Liver (tissue), 9 donors: Measurements from ENCODE around the gene ZNF70. TPM values are rescaled to one million over a fixed set of nuclear protein-coding genes. Genes with fewer than 3 reads are reported as not detected.
A peak's percentile ranks its signal among the peaks of the same experiment; 100 is the strongest.

ENCODE experiments used
- DNase-seq: peaks from one replicate; pipeline ENCODE4 v3.0.0-alpha.2; 2017; ENCODE audit warnings: low spot score
- H3K27ac ChIP-seq, 2 donors: one replicate each; pipeline ENCODE4 v1.7.0; 2013; ENCODE audit warnings: inconsistent platforms in 2 of 2, low read length in 2 of 2, control low read depth in 1 of 2, low read depth in 1 of 2, mild to moderate bottlenecking in 1 of 2
- H3K27me3 ChIP-seq, 4 donors: one replicate each; pipeline versions ENCODE4 v1.6.1 to v1.7.0; 2013; ENCODE audit warnings: low read length in 3 of 4, inconsistent platforms in 1 of 4, mild to moderate bottlenecking in 1 of 4, moderate library complexity in 1 of 4; ENCODE audit not compliant: control insufficient read depth in 4 of 4, insufficient read depth in 4 of 4
- H3K36me3 ChIP-seq, 4 donors: one replicate each; pipeline versions ENCODE4 v1.6.1 to v1.7.0; 2013; ENCODE audit warnings: low read length in 3 of 4, mild to moderate bottlenecking in 3 of 4, low read depth in 1 of 4, moderate library complexity in 1 of 4; ENCODE audit not compliant: control insufficient read depth in 4 of 4, insufficient read depth in 3 of 4
- H3K4me1 ChIP-seq, 4 donors: one replicate each; pipeline versions ENCODE4 v1.6.1 to v1.7.0; 2013; ENCODE audit warnings: low read length in 3 of 4, mild to moderate bottlenecking in 3 of 4, moderate library complexity in 1 of 4; ENCODE audit not compliant: control insufficient read depth in 4 of 4, insufficient read depth in 4 of 4
- H3K4me3 ChIP-seq, 3 donors: one replicate each; pipeline versions ENCODE4 v1.6.1 to v1.7.0; 2013; ENCODE audit warnings: low read length in 3 of 3, control low read depth in 1 of 3, low read depth in 1 of 3, mild to moderate bottlenecking in 1 of 3
- H3K9ac ChIP-seq, 2 donors: one replicate each; pipeline ENCODE4 v1.7.0; 2013; ENCODE audit warnings: low read length in 2 of 2, mild to moderate bottlenecking in 2 of 2, moderate library complexity in 2 of 2, control low read depth in 1 of 2, low read depth in 1 of 2
- H3K9me3 ChIP-seq, 4 donors: one replicate each; pipeline versions ENCODE4 v1.6.1 to v1.7.0; 2013; ENCODE audit warnings: low read length in 3 of 4; ENCODE audit not compliant: control insufficient read depth in 4 of 4
- ATF3 ChIP-seq: IDR thresholded peaks from 2 replicates; pipeline ENCODE4 v1.6.1; 2016; ENCODE audit warnings: antibody characterized with exemption
- CTCF ChIP-seq: fragments of 150-350 bp; IDR thresholded peaks from 2 replicates; pipeline ENCODE4 v1.5.1; 2017; ENCODE audit warnings: improper control_type of control experiment, low read depth, low read length; ENCODE audit not compliant: missing input control
- EGR1 ChIP-seq, 2 donors: IDR thresholded peaks; 2 replicates each; pipeline ENCODE4 v1.6.1; 2016 to 2018; ENCODE audit warnings: antibody characterized with exemption in 2 of 2, low read depth in 2 of 2
- FOXA1 ChIP-seq: IDR thresholded peaks from 2 replicates; pipeline ENCODE4 v1.6.1; 2016; ENCODE audit warnings: antibody characterized with exemption
- FOXA2 ChIP-seq: IDR thresholded peaks from 2 replicates; pipeline ENCODE4 v1.6.1; 2016; ENCODE audit warnings: antibody characterized with exemption
- GABPA ChIP-seq, 2 donors: IDR thresholded peaks in 1 of 2; conservative IDR thresholded peaks in 1 of 2; 2 replicates each; pipeline ENCODE4 v1.6.1; 2016; ENCODE audit warnings: antibody characterized with exemption in 2 of 2, mild to moderate bottlenecking in 1 of 2, moderate library complexity in 1 of 2
- HNF4A ChIP-seq, 2 donors: conservative IDR thresholded peaks; 2 replicates each; pipeline ENCODE4 v1.6.1; 2016; ENCODE audit warnings: antibody characterized with exemption in 2 of 2, mild to moderate bottlenecking in 2 of 2
- HNF4G ChIP-seq: IDR thresholded peaks from 2 replicates; pipeline ENCODE4 v1.6.1; 2016; ENCODE audit warnings: antibody characterized with exemption
- JUND ChIP-seq, 2 donors: IDR thresholded peaks; 2 replicates each; pipeline ENCODE4 v1.6.1; 2016; ENCODE audit warnings: antibody characterized with exemption in 2 of 2
- MAX ChIP-seq: IDR thresholded peaks from 2 replicates; pipeline ENCODE4 v1.6.1; 2016; ENCODE audit warnings: antibody characterized with exemption
- NR2F2 ChIP-seq: IDR thresholded peaks from 2 replicates; pipeline ENCODE4 v1.6.1; 2016; ENCODE audit warnings: antibody characterized with exemption
- RAD21 ChIP-seq, 2 donors: IDR thresholded peaks; 2 replicates each; pipeline ENCODE4 v1.6.1; 2016; ENCODE audit warnings: antibody characterized with exemption in 2 of 2, mild to moderate bottlenecking in 2 of 2
- REST ChIP-seq: IDR thresholded peaks from 2 replicates; pipeline ENCODE4 v1.6.1; 2016; ENCODE audit warnings: antibody characterized with exemption, mild to moderate bottlenecking
- RXRA ChIP-seq, 2 donors: IDR thresholded peaks; 2 replicates each; pipeline ENCODE4 v1.6.1; 2017 to 2018; ENCODE audit warnings: antibody characterized with exemption in 2 of 2, mild to moderate bottlenecking in 1 of 2
- SP1 ChIP-seq: IDR thresholded peaks from 2 replicates; pipeline ENCODE4 v1.6.1; 2018; ENCODE audit warnings: antibody characterized with exemption, mild to moderate bottlenecking
- TAF1 ChIP-seq: conservative IDR thresholded peaks from 2 replicates; pipeline ENCODE4 v1.6.1; 2016; ENCODE audit warnings: antibody characterized with exemption, mild to moderate bottlenecking
- YY1 ChIP-seq: IDR thresholded peaks from 2 replicates; pipeline ENCODE4 v1.6.1; 2016; ENCODE audit warnings: antibody characterized with exemption, mild to moderate bottlenecking
- ZBTB33 ChIP-seq: IDR thresholded peaks from 2 replicates; pipeline ENCODE4 v1.6.1; 2016; ENCODE audit warnings: antibody characterized with exemption
- WGBS: extraction: QIAGEN DNeasy Blood & Tissue Kit; methylation state at CpG from one replicate; pipeline ENCODE4 v1.1.7; 2013; 5-methylcytosine and 5-hydroxymethylcytosine counted together
- polyA plus RNA-seq, 2 donors: library from polyadenylated mRNA; stranded (reverse) in 1 of 2; unstranded in 1 of 2; fragments of 200-250 nt in 1 of 2; fragments of >200 nt in 1 of 2; fragmentation: Nextera tagmentation in 1 of 2; extraction: Ambion mirVana in 1 of 2; gene quantifications; one replicate each; pipeline versions ENCODE4 v1.2.1 to v1.2.3, GENCODE V29; 2013 to 2015
- total RNA-seq, 2 donors: library from RNA; depleted of rRNA; stranded (reverse); fragments of >200 nt; gene quantifications; one replicate each; pipeline ENCODE4 v1.2.3, GENCODE V29; 2014
- donor health status: healthy.
- donor health status: healthy.
- donor health status: healthy.
- donor health status: healthy.
- donor health status: healthy.

ZNF70 gene
- total and polyA plus RNA-seq, 4 donors = 0.14 to 1.9 (median 0.68) TPM

GRCh38 chr22:23764899-23765881 lies 14.3 kb upstream of the ZNF70 start:
- peak in 1 of 2 donors; percentile 66 for TF ChIP-seq RAD21 (IDR thresholded peaks at IDR 0.05)
- peak in 1 of 2 donors; percentile 23 for TF ChIP-seq EGR1 (IDR thresholded peaks at IDR 0.05; ENCODE audit: low read depth in 2 of 2)
- no peak for TF ChIP-seq CTCF
- peak; percentile 94 for TF ChIP-seq SP1
- TF ChIP-seq MAX = no peak
- peak; percentile 95 to 97 for TF ChIP-seq HNF4A (conservative IDR thresholded peaks at IDR 0.05)
- peak; percentile 81 for TF ChIP-seq FOXA1
- peak in 1 of 2 donors; percentile 37 for TF ChIP-seq GABPA (IDR thresholded peaks at IDR 0.05 in 1 of 2, conservative IDR thresholded peaks at IDR 0.05 in 1 of 2)
- peak; percentile 33 to 83 for TF ChIP-seq JUND (IDR thresholded peaks at IDR 0.05)
- peak; percentile 96 for TF ChIP-seq RXRA (IDR thresholded peaks at IDR 0.05)
- TF ChIP-seq HNF4G = peak; percentile 81
- peak; percentile 89 for TF ChIP-seq NR2F2
- TF ChIP-seq FOXA2 = peak; percentile 73
- TF ChIP-seq ZBTB33 = peak; percentile 51
- TF ChIP-seq YY1 = peak; percentile 87
- peak; percentile 30 for TF ChIP-seq TAF1
- TF ChIP-seq REST = peak; percentile 84
- TF ChIP-seq ATF3 = peak; percentile 99
- Histone ChIP-seq H3K27me3 (no peaks in the 10 kb centered on the region), H3K4me3 (peak overlapping the region in 2 of 3 donors; percentile 35 to 67), H3K9me3 (no peaks in the 10 kb centered on the region), H3K36me3 (peaks cover 0 to 6% (median 4%) of the 10 kb centered on the region in 4 donors), H3K4me1 (peaks cover 16 to 46% (median 34%) of the 10 kb centered on the region in 4 donors), H3K9ac (no peak overlapping the region), H3K27ac (peak overlapping the region; percentile 49 to 70)
- WGBS = 59% methylated on average over 9 of the region's 9 CpGs
- DNase-seq = no peak
